Measurements from ENCODE around the gene MIA3. TPM values are rescaled to one million over a fixed set of nuclear protein-coding genes. Genes with fewer than 3 reads are reported as not detected.

MIA3 gene
- total RNA-seq, 1 donor from 2014 or later, result 29.2 TPM

DNA sequence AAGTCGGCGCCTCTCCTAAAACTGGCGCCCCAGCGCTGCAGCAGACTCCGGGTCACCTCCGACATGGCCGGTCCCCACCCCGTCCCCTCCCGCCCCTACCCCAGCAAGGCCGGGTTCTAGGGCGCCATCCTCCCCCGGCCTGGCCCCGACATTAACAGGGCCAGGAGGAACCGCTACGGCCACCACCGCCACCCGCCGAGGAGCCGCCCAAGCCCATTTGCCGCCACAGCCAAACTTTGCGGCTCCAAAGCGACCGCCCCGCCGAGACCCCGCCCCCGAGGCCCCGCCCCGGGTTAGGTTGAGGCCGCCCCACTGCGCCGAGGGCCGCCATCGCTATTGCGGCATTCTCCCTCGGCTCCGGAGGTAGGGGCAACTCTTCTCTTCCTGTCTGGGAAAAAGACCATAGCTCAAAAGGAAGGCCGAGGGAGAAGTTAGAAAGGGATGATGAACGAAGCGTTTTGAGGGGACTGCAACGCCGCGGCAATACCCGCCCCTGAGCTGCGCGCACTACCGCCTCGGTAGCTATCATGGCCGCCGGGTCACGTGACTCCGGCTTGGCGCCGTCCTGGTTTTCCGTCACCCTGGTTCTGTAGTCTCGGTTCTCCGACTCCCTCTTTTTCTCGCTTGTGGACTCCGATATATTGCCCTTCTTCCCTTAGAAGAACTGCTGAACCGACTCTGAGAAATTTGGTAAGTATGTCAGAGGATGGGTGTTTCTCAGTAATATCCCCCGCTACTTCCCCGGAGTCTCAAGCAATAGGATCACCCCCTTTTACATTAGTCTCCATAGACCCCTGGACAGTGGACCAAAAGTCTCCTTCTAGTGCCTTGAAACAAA is 94.6 kb downstream of the MIA3 start, which contains the start of the genes AIDA and BROX:
Gene AIDA, minus strand, starts transcription at position 239 of the 838 bp plus-strand sequence. Its CDS starts 174 bp downstream, at position 65.
Gene BROX, plus strand, starts transcription at position 312 of the 838 bp plus-strand sequence. CDS start 3,136 bp downstream, outside the sequence.
- Histone ChIP-seq H3K9ac (ENCODE audit: low read depth in 1 of 3, low read length in 3 of 3) (peak within 1 kb of the TSS; percentile 95 to 100 (median 98)), H3K27ac (ENCODE audit: low read depth, low read length) (peak within 1 kb of the TSS; percentile 99), H3K4me1 (ENCODE audit: control insufficient read depth in 3 of 3, insufficient read depth in 3 of 3, low read length in 3 of 3) (peaks cover 16 to 17% (median 16%) of the 10 kb centered on the region in 3 donors), H3K36me3 (ENCODE audit: control insufficient read depth in 3 of 3, insufficient read depth in 3 of 3, low read length in 3 of 3) (peaks cover 0 to 13% (median 4%) of the 10 kb centered on the region in 3 donors), H3K9me3 (ENCODE audit: control insufficient read depth in 3 of 3, low read length in 3 of 3) (no peaks in the 10 kb centered on the region), H3K4me3 (ENCODE audit: low read length in 3 of 3) (peak within 1 kb of the TSS; percentile 86 to 100 (median 87)), H3K27me3 (ENCODE audit: control insufficient read depth in 3 of 3, insufficient read depth in 3 of 3, low read length in 3 of 3) (no peaks in the 10 kb centered on the region)

DNA sequence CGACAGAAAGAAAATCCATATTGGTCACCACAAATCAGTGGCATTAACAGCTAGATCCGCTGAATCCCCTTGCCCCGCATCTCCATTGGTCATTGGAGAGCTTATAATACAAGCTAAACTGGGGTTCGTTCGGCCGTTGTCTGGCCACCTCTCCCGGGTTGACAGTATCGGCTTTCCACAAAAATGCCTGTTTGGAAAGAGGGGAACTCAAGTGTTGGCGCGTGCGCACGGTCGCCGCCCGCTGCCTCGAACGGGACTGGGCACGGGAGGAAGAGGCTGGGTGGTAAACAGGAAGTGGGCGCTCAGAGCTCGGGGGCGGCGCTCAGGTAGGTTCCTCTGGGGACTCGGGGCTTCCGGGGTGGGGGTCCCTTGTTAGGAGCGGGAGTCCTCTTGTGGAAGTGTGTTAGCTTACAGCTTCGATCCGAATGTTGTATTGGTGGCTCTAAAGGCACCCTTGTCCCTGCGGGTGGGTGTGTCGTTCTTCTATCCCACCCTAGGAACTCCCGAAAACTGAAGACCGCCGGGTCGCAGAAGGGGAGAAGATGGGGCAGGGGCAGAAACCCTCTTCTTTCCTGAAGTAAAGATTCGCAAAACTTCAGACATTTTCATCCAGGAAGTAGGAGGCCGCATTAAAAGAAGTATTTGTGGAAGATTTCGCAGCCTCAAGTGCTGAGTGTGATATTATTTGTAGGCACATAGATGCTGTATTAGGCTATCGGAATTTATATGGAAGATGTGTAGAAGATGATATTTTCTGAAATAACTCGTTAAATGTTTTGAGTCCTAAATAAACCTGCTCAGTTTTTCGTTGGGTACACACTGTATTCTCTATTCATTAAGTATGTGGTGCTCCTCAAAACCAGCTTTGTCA is 95.4 kb downstream of the MIA3 start:
- Histone ChIP-seq H3K9ac (ENCODE audit: low read depth in 1 of 3, low read length in 3 of 3) (peak overlapping the region; percentile 95 to 100 (median 98)), H3K9me3 (ENCODE audit: control insufficient read depth in 3 of 3, low read length in 3 of 3) (no peaks in the 10 kb centered on the region), H3K36me3 (ENCODE audit: control insufficient read depth in 3 of 3, insufficient read depth in 3 of 3, low read length in 3 of 3) (peaks cover 0 to 14% (median 4%) of the 10 kb centered on the region in 3 donors), H3K4me3 (ENCODE audit: low read length in 3 of 3) (peak overlapping the region; percentile 86 to 100 (median 87)), H3K4me1 (ENCODE audit: control insufficient read depth in 3 of 3, insufficient read depth in 3 of 3, low read length in 3 of 3) (peaks cover 16 to 17% (median 16%) of the 10 kb centered on the region in 3 donors), H3K27ac (ENCODE audit: low read depth, low read length) (peak overlapping the region; percentile 99), H3K27me3 (ENCODE audit: control insufficient read depth in 3 of 3, insufficient read depth in 3 of 3, low read length in 3 of 3) (no peaks in the 10 kb centered on the region)

DNA sequence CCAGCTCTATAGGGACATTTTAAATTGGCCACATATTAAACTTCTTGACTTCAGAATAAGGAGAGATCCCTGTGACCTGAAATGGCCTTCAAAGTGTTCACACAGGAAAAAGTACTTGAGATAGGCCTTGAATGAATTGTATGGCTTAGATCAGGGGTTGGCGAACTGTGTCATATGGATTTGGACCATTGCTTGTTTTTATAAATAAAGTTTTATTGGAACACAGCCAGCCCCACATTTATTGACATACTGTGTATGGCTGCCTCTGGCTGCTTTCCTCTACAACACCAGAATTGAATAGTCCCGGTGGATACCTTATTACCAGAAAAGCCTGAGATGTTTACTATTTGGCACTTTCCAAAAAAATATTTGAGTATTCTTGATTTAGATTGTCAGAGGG is 98.5 kb downstream of the MIA3 start:
- H3K27ac ChIP-seq (ENCODE audit: low read depth, low read length), result no peak overlapping the region
- no peak overlapping the region for H3K4me3 ChIP-seq (ENCODE audit: low read length in 3 of 3)
- no peaks in the 10 kb centered on the region for H3K9me3 ChIP-seq (ENCODE audit: control insufficient read depth in 3 of 3, low read length in 3 of 3)
- H3K9ac ChIP-seq (ENCODE audit: low read depth in 1 of 3, low read length in 3 of 3), result no peak overlapping the region
- peaks cover 3 to 6% (median 4%) of the 10 kb centered on the region in 3 donors for H3K4me1 ChIP-seq (ENCODE audit: control insufficient read depth in 3 of 3, insufficient read depth in 3 of 3, low read length in 3 of 3)
- peaks cover 0 to 34% (median 29%) of the 10 kb centered on the region in 3 donors for H3K36me3 ChIP-seq (ENCODE audit: control insufficient read depth in 3 of 3, insufficient read depth in 3 of 3, low read length in 3 of 3)
- H3K27me3 ChIP-seq (ENCODE audit: control insufficient read depth in 3 of 3, insufficient read depth in 3 of 3, low read length in 3 of 3), result no peaks in the 10 kb centered on the region

Other genes starting within 250 kb of the MIA3 start
- under 0.01 TPM for gene HHIPL2, start 70.0 kb upstream of the MIA3 start, total RNA-seq
- gene TAF1A, start 28.2 kb upstream of the MIA3 start, total RNA-seq, result 11.0 TPM
- gene AIDA, start 94.4 kb downstream of the MIA3 start, total RNA-seq, result 34.4 TPM
- gene BROX, start 94.5 kb downstream of the MIA3 start, total RNA-seq, result 21.9 TPM
- not detected for gene FAM177B, start 119.1 kb downstream of the MIA3 start, total RNA-seq
- gene DISP1, start 196.9 kb downstream of the MIA3 start, total RNA-seq, result 7.3 TPM

Data from skeletal muscle tissue (tissue), 4 donors.